RWPE2 (cell line): ENCODE measurements around the gene LGALS14.
"Not testable (repeated sequence)": the region's sequence is repeated elsewhere in the genome, so short reads cannot be mapped to it uniquely, and the experiment has no call there.

Experiments used
- ATAC-seq: fragments of 200-7000 bp; cut with Tn5 transposase; 3 replicates; pipeline ENCODE4 v1.9.1; 2021; ENCODE audit warnings: low read depth
- DNase-seq: peaks from one replicate; pipeline ENCODE4 v3.0.0-alpha.2; 2020; ENCODE audit warnings: low spot score
- H3K27ac ChIP-seq: fragments of 450-650 bp; 2 replicates; pipeline ENCODE4 v1.5.1; 2017; ENCODE audit warnings: mild to moderate bottlenecking; ENCODE audit not compliant: poor library complexity, severe bottlenecking
- H3K27me3 ChIP-seq: fragments of 250-450 bp; sonication (Bioruptor Pico); 2 replicates; pipeline ENCODE4 v1.5.1; 2021; ENCODE audit warnings: mild to moderate bottlenecking, moderate library complexity; ENCODE audit not compliant: insufficient read depth, poor library complexity, severe bottlenecking
- H3K36me3 ChIP-seq: fragments of 250-450 bp; sonication (Bioruptor Pico); 2 replicates; pipeline ENCODE4 v1.5.1; 2020; ENCODE audit warnings: low read depth, mild to moderate bottlenecking, moderate library complexity
- H3K4me1 ChIP-seq: fragments of 250-450 bp; sonication (Bioruptor Pico); 2 replicates; pipeline ENCODE4 v1.5.1; 2021; ENCODE audit warnings: mild to moderate bottlenecking, moderate library complexity; ENCODE audit not compliant: insufficient read depth, poor library complexity, severe bottlenecking
- H3K4me3 ChIP-seq: fragments of 250-450 bp; sonication (Bioruptor Pico); 2 replicates; pipeline ENCODE4 v1.5.1; 2021; ENCODE audit warnings: mild to moderate bottlenecking, moderate library complexity; ENCODE audit not compliant: severe bottlenecking
- H3K9me3 ChIP-seq: fragments of 250-450 bp; sonication (Bioruptor Pico); 2 replicates; pipeline ENCODE4 v1.5.1; 2021; ENCODE audit warnings: mild to moderate bottlenecking, moderate library complexity; ENCODE audit not compliant: severe bottlenecking
- CTCF ChIP-seq: fragments of 450-650 bp; IDR thresholded peaks from one replicate; pipeline ENCODE4 v1.5.1; 2017; ENCODE audit warnings: mild to moderate bottlenecking, moderate library complexity; ENCODE audit not compliant: poor library complexity, severe bottlenecking

Gene LGALS14

GRCh38 chr19:39681416-39681815, 22.9 kb upstream of the LGALS14 start:
- ATAC-seq (no peak), DNase-seq (no peak)
- no peaks in the 10 kb centered on the region for H3K9me3 ChIP-seq
- no peak overlapping the region for H3K4me3 ChIP-seq
- no peak for TF ChIP-seq CTCF
- no peak overlapping the region for H3K27ac ChIP-seq
- no peaks in the 10 kb centered on the region for H3K4me1 ChIP-seq
- H3K36me3 ChIP-seq = no peaks in the 10 kb centered on the region
- no peaks in the 10 kb centered on the region for H3K27me3 ChIP-seq

DNA sequence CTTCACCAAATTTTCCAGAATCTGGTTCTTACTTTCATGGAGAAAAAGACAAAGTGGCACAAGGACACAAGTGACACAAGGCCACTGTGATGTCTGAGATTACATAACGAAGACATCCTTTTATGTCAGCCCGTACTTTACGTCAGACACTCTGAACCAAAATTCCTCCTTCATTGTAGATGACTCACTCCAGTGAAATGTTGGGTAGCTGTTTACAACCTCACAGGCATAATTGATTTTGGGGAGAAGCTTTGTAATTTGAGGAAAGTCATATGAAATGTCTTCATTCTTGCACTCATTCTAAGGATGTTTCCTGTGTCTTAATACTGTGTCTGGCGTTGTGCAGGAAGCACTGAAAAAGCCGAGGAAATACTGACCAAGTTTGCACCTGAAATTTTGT, 20.0 kb upstream of the LGALS14 start:
- DNase-seq (no peak), ATAC-seq (no peak)
- H3K36me3 ChIP-seq = no peaks in the 10 kb centered on the region
- no peak for TF ChIP-seq CTCF
- H3K27ac ChIP-seq = no peak overlapping the region
- no peak overlapping the region for H3K4me3 ChIP-seq
- no peaks in the 10 kb centered on the region for H3K27me3 ChIP-seq
- H3K9me3 ChIP-seq = no peaks in the 10 kb centered on the region
- no peaks in the 10 kb centered on the region for H3K4me1 ChIP-seq

DNA sequence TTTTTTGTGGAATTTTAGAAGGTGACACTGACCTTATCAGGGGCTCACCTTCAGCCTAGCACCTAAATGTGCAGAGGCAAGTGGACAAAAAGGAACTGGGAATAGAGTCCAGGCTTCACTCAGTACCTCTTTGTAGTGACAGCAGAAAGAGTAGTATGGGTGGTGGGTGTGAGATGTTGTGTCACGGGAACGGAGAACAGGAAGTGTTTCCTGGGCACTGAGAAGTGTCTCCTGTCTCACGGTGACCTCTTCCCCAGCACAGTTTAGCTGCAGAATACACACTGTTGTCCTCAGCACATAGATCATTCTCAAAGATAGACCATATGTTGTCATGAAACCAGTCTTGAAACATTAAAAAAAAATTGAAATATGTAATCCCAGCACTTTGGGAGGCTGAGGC, 17.5 kb upstream of the LGALS14 start:
- no peak for TF ChIP-seq CTCF
- ATAC-seq (no peak), DNase-seq (no peak)
- Histone ChIP-seq H3K27ac (no peak overlapping the region), H3K36me3 (no peaks in the 10 kb centered on the region), H3K9me3 (peaks cover 5% of the 10 kb centered on the region), H3K4me3 (no peak overlapping the region), H3K27me3 (peaks cover 14% of the 10 kb centered on the region), H3K4me1 (no peaks in the 10 kb centered on the region)

- H3K27me3 ChIP-seq = peaks cover 14% of the 10 kb centered on the region
- not testable (repeated sequence) for ATAC-seq
Observed at GRCh38 chr19:39688637-39689036, 15.6 kb upstream of the LGALS14 start.

GRCh38 chr19:39692166-39692565, 12.1 kb upstream of the LGALS14 start:
- Histone ChIP-seq H3K36me3 (no peaks in the 10 kb centered on the region), H3K4me1 (no peaks in the 10 kb centered on the region), H3K27ac (no peak overlapping the region), H3K27me3 (peaks cover 14% of the 10 kb centered on the region), H3K9me3 (peaks cover 5% of the 10 kb centered on the region), H3K4me3 (no peak overlapping the region)
- no peak for TF ChIP-seq CTCF
- DNase-seq (no peak), ATAC-seq (no peak)

More at GRCh38 chr19:39688637-39689036, 15.6 kb upstream of the LGALS14 start:
- not testable (repeated sequence) for H3K27ac ChIP-seq, H3K36me3 ChIP-seq, DNase-seq, H3K4me3 ChIP-seq, H3K4me1 ChIP-seq, H3K9me3 ChIP-seq
